NCI-H82 treated with DMSO at 0.1 percent for 48 hours (cell line): Measurements from ENCODE around the gene NONO.
"Not testable (repeated sequence)": the region's sequence is repeated elsewhere in the genome, so short reads cannot be mapped to it uniquely, and the experiment has no call there.

ENCODE experiments used
- DNase-seq: peaks from one replicate; lab custom pipeline; 2025; ENCODE audit not compliant: unreplicated experiment; lab: John Stamatoyannopoulos, UW

The NONO gene

GRCh38 chrX:71283403-71284143 lies at the start of gene NONO:
Gene NONO, plus strand, starts transcription at chrX:71283635. Its CDS starts 7,003 bp downstream, at chrX:71290638.
- peak; percentile 97 for DNase-seq

GRCh38 chrX:71235482-71235881 lies 48.0 kb upstream of the NONO start:
- DNase-seq, result no peak

- no peak for DNase-seq
Observed at GRCh38 chrX:71236836-71237235, 46.6 kb upstream of the NONO start.

- no peak for DNase-seq
Observed at GRCh38 chrX:71239781-71240180, 43.7 kb upstream of the NONO start.

GRCh38 chrX:71241301-71241700 lies 42.1 kb upstream of the NONO start:
- no peak for DNase-seq

GRCh38 chrX:71244359-71245128 lies 38.9 kb upstream of the NONO start:
- no peak for DNase-seq

GRCh38 chrX:71245159-71245558 lies 38.3 kb upstream of the NONO start:
- no peak for DNase-seq

- no peak for DNase-seq
Observed at GRCh38 chrX:71250841-71251240, 32.6 kb upstream of the NONO start.

GRCh38 chrX:71251466-71251973 lies 31.9 kb upstream of the NONO start:
- DNase-seq, result no peak

GRCh38 chrX:71252221-71252620 lies 31.2 kb upstream of the NONO start:
- DNase-seq, result no peak

GRCh38 chrX:71253253-71254091 lies 30.0 kb upstream of the NONO start:
- peak; percentile 44 for DNase-seq

GRCh38 chrX:71254092-71254963 lies 29.1 kb upstream of the NONO start, which contains the start of gene ZMYM3:
Gene ZMYM3, minus strand, starts transcription at chrX:71254140. Its CDS starts 885 bp downstream, at chrX:71253255.
- DNase-seq, result peak; percentile 51

- DNase-seq, result no peak
Observed at GRCh38 chrX:71256051-71256450, 27.4 kb upstream of the NONO start.

- DNase-seq, result no peak
Observed at GRCh38 chrX:71256856-71257255, 26.6 kb upstream of the NONO start.

- DNase-seq, result not testable (repeated sequence)
Observed at GRCh38 chrX:71268624-71269023, 14.8 kb upstream of the NONO start.

- no peak for DNase-seq
Observed at GRCh38 chrX:71269801-71270395, 13.5 kb upstream of the NONO start.

- not testable (repeated sequence) for DNase-seq
Observed at GRCh38 chrX:71272313-71272712, 11.1 kb upstream of the NONO start.

- DNase-seq, result not testable (repeated sequence)
Observed at GRCh38 chrX:71281300-71281699, 2.1 kb upstream of the NONO start.

- no peak for DNase-seq
Observed at GRCh38 chrX:71282514-71283402, 677 bp upstream of the NONO start.
